ENCODE data around the gene SLC39A11. TPM values are rescaled to one million over a fixed set of nuclear protein-coding genes. Genes with fewer than 3 reads are reported as not detected.
"Not testable (repeated sequence)": the region's sequence is repeated elsewhere in the genome, so short reads cannot be mapped to it uniquely, and the experiment has no call there.

The SLC39A11 gene
- total RNA-seq, 1 experiment from 2014 or later: 7.9 TPM

DNA sequence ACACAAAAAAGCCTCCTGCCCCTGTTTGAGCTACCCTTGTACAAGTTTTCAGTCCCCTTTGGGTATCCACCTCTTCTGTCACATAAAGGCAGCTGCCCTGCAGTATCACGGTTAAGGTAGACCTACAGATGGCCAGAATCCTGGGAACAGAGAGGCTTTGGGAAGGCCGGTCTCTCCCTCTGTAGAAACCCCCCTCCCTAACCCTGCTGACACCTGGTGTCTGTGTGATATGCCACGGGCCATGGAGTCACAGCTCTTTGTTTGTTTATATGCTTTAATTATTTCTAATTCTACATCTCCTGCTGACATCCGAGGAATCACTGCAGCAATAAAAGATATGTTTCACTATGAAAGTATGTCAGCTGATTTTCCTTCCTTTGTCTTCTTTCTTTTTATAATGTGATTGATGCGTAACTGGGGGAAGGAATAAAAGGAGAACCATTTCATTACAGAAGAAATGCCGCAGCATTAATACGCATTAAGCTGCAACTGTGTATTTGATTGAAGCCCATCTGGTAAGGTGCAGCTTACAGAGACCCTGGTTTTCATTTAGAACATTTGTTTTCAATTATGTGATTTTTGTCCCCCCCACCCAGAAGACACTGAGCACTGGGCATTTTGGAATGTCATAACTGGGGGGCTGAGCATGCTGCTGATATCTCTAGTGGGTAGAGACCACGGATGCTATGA lies 142.1 kb downstream of the SLC39A11 start:
- no peak for DNase-seq (ENCODE audit: low read depth)

- no peak for DNase-seq (ENCODE audit: low read depth)
These were observed 144.4 kb downstream of the SLC39A11 start for GRCh38 chr17:72948115-72948514.

- no peak for DNase-seq (ENCODE audit: low read depth)
These were observed 145.0 kb downstream of the SLC39A11 start for GRCh38 chr17:72947475-72947874.

DNA sequence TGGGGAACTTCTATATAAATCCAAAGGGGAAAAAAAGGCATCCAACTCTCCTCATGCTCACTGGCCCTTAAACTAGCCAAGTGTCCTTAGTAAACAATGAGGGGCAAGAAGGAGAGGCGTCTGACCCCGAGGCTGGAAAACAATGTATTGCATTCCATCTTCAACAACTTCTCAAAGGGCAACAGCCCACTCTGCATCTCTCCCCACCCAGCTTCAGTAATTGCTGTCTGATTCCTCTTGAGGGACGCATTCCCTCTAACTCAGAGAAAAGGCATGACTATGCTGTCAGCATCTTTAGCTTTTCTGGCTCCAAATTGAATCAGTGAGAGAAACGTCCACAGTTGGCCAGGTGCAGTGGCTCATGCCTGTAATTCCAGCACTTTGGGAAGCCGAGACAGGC lies 145.8 kb downstream of the SLC39A11 start:
- no peak for DNase-seq (ENCODE audit: low read depth)

DNA sequence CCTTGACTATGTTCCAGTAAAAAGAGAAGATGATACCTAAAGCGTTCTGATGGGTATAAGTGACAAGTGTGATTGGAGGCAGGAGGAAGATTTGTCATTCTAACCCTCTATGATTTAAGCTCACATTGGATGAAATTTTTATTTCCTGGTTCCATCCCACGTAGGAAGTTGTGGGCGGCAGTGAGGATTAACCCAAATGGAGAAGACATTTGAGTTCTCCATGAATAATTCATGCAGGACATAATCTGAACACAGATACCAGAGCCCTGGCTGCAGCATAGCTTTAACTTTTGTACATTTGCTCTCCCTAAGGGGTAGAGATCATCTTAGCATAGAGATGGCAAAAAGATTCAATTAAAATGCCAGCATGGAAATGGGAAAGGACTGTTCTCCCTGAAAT lies 146.3 kb downstream of the SLC39A11 start:
- no peak for DNase-seq (ENCODE audit: low read depth)

- DNase-seq (ENCODE audit: low read depth): no peak
These were observed 147.0 kb downstream of the SLC39A11 start for GRCh38 chr17:72945473-72945872.

GRCh38 chr17:72943826-72944689 lies 148.4 kb downstream of the SLC39A11 start:
- DNase-seq (ENCODE audit: low read depth): peak; percentile 4

DNA sequence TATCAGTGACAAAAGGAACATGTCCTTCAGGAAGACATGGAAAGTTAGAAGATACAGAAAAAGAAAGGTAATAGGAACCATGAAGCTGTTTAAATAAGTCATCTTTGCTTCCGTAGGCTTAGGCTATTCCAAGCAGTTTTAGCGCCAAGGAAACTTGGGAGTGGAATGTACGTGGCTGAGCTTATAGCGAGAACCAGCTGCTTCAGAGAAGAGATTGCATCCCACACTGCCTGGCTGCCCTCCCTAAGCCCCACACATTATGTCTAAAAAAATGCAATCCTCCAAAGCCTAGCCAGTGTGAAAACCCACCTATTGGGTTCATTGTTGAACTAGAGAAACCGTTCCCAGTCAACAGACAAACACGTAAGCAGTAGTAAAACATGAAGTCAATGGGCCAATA lies 149.9 kb downstream of the SLC39A11 start:
- no peak for DNase-seq (ENCODE audit: low read depth)

DNA sequence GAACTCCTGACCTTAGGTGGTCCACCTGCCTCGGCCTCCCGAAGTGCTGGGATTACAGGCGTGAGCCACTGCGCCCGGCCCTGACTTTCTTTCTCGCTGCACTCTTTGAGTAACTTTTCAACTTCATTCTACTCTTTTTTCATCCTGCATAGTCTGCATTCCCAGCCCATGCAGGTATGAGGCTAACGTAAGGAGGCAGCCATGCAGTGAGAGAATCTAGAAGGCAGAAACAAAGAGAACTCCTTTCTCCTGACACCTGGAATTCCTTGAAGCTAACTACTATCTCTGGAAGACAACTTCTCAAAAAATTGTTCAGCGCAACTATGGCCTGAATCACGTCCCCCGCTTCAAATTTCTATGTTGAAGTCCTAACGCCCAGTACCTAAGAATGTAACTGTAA lies 152.0 kb downstream of the SLC39A11 start:
- DNase-seq (ENCODE audit: low read depth): no peak

- no peak for DNase-seq (ENCODE audit: low read depth)
These were observed 154.0 kb downstream of the SLC39A11 start for GRCh38 chr17:72938482-72938881.

DNA sequence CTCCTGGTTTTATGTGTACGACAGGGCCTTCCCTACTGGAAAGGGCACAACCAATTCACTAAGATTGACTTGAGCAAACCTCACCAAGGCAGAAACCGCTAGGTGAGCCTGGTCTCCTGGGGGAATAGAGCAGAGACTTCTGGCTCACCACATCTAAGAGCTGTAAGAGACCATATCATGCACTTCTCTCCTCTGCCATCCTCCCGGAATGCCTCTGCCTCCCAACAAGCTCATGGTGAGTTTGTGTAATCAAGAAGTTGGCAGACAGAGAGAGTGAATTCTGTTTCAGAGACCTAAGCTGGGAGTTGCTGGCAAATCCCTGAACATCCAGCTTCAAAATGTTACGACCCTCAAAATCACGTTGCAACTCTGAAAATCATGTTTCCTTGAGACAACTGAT lies 154.8 kb downstream of the SLC39A11 start:
- DNase-seq (ENCODE audit: low read depth): no peak

DNA sequence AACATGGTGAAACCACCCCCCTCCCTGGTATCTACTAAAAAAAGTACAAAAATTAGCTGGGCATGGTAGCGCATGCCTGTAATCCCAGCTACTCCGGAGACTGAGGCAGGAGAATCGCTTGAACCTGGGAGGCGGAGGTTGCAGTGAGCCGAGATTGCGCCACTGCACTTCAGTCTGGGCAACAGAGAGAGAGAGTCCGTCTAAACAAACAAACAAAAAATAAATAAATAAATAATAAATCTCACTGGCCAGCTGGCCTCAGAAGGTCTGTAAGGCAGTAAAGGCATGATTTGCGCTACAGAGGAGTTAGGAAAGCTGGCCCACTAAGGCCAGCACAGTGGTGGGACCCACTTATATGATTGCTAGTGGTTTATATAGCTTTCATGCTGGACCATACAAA lies 155.2 kb downstream of the SLC39A11 start:
- DNase-seq (ENCODE audit: low read depth): not testable (repeated sequence)

DNA sequence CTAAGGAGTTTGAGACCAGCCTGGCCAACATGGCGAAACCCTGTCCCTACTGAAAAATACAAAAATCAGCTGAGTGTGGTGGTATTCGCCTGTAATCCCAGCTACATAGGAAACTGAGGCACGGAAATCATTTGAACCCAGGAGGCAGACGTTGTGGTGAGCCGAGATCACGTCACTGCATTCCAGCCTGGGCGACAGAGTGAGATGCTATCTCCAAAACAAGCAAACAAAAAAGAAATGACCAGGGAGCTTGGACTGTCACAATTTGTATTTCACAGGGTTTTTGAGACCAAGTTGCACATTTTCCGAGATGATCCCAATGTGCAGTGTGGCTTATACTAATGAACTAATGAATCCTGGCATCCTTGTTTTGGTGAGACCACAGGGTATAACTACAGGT lies 156.5 kb downstream of the SLC39A11 start:
- DNase-seq (ENCODE audit: low read depth): no peak

GRCh38 chr17:72934927-72935326 lies 157.6 kb downstream of the SLC39A11 start:
- no peak for DNase-seq (ENCODE audit: low read depth)

DNA sequence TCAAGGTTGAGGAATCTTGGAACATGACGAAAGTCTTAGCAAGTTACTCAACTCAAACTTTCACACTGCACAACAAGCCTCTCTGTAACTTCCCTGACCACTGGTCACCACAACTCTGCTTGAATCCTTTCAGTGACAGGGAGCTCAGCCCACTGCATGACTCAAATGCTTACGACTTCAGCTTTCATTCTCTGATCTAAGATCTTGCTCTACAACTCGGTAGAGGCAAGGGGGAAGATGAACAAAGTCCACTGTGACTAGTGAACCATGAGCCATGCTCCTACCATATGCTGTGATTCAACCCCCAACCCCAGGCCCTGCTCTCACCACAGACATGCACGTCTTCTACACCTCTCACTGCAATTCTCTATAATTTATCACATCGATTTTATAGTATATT lies 160.9 kb downstream of the SLC39A11 start:
- no peak for DNase-seq (ENCODE audit: low read depth)

DNA sequence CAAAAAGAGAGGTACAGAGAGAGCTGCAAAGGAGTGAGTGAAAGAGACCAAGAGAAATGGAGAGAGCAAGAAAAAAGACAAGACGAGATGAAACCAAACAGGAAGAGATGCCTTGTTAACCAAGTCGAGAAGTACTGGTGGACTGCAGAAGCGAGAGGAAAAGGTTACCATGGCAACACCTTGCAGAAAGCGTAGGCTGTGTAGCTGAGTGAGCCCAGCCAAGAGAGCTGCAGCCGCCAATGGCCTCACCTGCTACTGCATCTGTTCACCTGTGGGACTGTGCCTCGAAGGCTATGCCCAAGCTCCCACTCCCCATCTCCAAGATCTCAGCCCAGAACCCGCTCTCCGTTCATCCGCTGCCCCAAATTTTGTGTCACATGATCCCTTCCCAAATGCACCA lies 161.3 kb downstream of the SLC39A11 start:
- no peak for DNase-seq (ENCODE audit: low read depth)

DNA sequence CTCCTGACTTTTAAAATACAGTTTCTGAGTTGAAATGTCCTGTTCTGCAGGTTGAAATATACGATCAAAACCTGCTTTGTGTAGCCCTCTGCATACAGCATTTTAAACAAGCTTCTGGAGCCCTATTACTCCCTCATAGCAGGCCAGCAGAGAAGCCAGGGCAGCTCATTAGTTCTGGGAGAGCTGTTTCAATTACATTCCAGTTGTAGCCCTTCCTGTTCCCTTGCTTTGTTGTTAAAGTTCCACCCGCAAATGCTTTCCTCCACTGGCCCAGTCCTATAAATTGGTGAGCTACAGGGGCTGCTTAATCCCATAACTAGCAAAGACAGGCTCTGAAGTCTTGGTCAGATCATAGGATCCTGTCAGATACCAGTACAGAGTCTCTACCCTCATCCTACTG lies 162.5 kb downstream of the SLC39A11 start:
- DNase-seq (ENCODE audit: low read depth): no peak

DNA sequence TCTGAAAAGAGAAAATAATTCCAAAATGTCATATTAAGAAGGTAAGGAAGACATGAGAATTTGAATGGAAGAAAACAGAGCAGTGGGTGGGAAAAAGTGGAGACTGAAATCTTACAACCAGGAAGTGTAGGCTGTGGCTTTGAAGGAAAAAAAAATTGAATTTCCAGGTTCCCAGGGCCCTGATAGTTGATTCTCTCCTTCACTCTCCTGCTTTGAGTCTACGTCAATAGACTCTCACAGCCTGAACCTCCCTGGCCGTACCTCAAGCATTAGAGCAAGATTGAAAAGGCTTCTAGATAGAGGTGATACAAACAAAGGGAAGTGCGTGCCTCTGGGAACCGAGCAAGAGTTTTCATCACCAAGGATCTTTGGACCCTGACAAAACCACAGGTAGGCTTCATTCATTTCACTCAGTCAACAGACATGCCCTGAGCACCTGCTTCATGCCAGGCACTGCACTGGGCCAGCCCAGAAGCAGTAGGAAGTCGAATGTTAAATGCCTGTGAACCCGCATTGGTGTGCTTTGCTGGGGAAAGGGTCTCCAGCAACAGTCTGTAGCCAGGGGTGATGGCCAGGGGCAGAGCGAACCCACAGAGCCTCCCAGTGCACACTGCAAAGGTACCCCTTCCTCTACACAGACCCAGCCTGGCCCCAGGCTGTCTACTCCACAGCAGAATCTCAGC lies 163.9 kb downstream of the SLC39A11 start:
- DNase-seq (ENCODE audit: low read depth): no peak

DNA sequence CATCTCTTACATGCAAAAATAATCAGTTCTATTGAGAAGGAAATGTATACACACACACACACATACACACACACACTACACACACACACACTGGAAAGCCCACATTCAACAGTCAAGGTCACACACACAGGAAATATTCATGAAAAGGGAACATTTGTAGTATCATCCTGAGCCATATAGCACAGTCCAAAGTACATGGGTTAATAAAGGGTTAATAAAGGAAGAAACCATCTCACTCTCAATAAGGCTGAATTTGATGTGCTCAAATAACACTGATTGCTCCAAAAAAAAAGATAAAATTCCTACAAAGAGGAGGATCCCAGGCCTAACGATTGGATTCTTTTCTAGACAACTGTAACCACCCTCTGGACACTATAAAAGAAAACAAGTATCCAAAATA lies 164.7 kb downstream of the SLC39A11 start:
- DNase-seq (ENCODE audit: low read depth): no peak

- DNase-seq (ENCODE audit: low read depth): no peak
These were observed 165.3 kb downstream of the SLC39A11 start for GRCh38 chr17:72927146-72927545.

- peak; percentile 2 for DNase-seq (ENCODE audit: low read depth)
These were observed 166.3 kb downstream of the SLC39A11 start for GRCh38 chr17:72926171-72926570.

GRCh38 chr17:72924196-72924595 lies 168.3 kb downstream of the SLC39A11 start:
- no peak for DNase-seq (ENCODE audit: low read depth)

DNA sequence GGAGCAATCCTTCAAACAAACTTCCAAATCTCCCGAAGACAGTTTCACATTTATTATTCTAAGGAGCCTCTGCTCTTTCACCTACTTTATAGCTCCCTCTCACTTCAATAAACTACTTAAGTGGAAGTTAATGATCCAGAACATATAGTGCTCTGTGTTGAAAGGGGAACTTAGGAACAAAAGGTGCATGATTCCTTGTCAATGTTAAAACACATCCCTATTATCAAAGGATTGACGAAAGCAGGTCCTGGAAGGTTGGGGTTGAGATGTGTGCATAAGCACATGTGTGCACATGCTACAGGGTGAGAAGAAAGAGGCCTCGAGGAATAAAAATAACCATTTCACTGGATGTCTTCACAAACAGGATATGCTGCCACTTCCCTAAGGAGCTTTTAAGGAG lies 170.3 kb downstream of the SLC39A11 start:
- no peak for DNase-seq (ENCODE audit: low read depth)

Data from RPMI7951 (cell line).